Measurements from ENCODE around the gene KMO.
A peak's percentile ranks its signal among the peaks of the same experiment; 100 is the strongest.

Gene KMO

GRCh38 chr1:241630005-241630404 is 97.8 kb downstream of the KMO start:
- no peak for DNase-seq (ENCODE audit: low spot score)

GRCh38 chr1:241630476-241630875 is 98.3 kb downstream of the KMO start:
- no peak for DNase-seq (ENCODE audit: low spot score)

GRCh38 chr1:241630899-241631298 is 98.7 kb downstream of the KMO start:
- DNase-seq (ENCODE audit: low spot score), result no peak

- DNase-seq (ENCODE audit: low spot score), result no peak
Observed at GRCh38 chr1:241631674-241632073, 99.5 kb downstream of the KMO start.

GRCh38 chr1:241632987-241633386 is 100.8 kb downstream of the KMO start:
- DNase-seq (ENCODE audit: low spot score), result no peak

- no peak for DNase-seq (ENCODE audit: low spot score)
Observed at GRCh38 chr1:241635556-241636152, 103.5 kb downstream of the KMO start.

GRCh38 chr1:241636291-241636690 is 104.1 kb downstream of the KMO start:
- no peak for DNase-seq (ENCODE audit: low spot score)

- no peak for DNase-seq (ENCODE audit: low spot score)
Observed at GRCh38 chr1:241637046-241637590, 104.9 kb downstream of the KMO start.

DNA sequence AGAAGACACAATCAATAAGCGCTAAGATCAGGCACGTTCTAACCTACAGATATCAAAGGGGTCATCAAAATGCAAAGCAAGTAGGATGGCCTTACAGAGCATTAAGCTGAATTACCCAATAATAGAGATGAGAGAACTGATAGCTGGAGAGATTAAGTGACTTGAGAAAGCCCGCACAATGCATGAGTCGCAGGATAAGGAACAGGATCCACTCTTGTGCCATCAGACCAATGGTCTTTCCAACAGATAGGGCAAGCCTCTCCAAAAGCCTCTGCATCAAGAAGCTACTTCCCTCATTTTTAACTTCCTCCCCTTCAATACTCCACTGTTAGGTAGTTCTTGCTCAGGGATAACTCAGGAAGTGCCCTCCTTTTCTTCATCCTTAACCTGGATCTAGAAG is 105.4 kb downstream of the KMO start:
- DNase-seq (ENCODE audit: low spot score), result no peak

DNA sequence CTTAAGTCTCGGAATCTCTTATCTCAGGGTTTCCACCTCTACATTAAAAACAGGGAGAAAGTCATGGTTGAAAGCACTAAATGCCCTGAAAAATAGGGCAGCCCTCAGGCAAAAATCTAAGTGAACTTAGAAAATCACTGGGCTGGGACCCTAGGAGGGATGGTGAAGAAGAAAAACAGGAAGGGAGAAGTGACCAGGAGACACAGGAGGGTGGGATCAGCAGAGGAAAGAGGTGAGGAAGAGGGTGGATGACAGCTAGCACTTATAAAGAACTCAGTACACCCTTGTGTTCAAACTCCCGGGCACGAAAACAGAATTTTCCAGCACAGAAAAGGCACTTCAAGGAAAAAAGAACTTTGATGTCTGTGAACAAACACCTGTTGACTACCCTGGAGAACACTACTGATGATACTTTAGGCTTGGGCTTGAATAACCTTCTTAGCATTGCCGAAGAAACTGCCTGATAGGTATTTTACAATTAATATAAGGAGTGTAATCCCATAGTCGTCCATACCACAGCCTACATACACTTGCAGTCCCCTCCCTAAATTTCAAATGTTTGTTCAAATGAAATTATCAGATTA is 106.0 kb downstream of the KMO start:
- DNase-seq (ENCODE audit: low spot score), result no peak

GRCh38 chr1:241638909-241639622 is 106.9 kb downstream of the KMO start:
- DNase-seq (ENCODE audit: low spot score), result peak; percentile 22

DNA sequence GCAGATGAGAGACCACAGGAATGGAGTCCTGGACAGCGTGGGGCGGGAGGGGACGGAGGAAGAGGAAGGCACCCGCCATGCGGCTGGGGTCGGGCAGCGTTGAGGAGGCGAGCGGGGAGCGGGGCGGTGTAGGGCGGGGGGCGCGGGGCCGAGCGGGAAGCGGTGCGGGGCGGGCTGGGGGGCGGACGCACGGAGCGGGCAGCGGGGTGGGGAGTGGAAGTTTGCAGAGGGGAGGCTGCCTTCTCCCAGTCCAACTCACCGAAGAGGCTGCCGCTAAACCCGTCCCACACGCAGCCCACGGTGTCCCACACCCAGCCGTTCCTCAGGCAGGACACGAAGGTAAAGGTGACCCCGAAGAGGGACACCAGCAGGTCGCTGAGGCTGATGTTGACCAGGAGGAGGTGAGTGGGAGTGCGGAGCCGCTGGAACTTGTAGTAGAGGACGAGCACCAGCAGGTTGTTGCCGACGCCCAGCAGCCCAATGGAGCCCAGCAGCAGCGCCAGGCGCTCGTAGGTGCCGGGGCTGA is 107.5 kb downstream of the KMO start:
- no peak for DNase-seq (ENCODE audit: low spot score)

GRCh38 chr1:241640149-241640866 is 108.1 kb downstream of the KMO start, which contains the start of the genes CHML and OPN3:
TSS of gene CHML (minus strand) at chr1:241640369. CDS start at chr1:241635766, 4,603 bp downstream.
TSS of gene OPN3 (minus strand) at chr1:241640369. CDS start at chr1:241640254, 115 bp downstream.
- DNase-seq (ENCODE audit: low spot score), result peak; percentile 88

DNA sequence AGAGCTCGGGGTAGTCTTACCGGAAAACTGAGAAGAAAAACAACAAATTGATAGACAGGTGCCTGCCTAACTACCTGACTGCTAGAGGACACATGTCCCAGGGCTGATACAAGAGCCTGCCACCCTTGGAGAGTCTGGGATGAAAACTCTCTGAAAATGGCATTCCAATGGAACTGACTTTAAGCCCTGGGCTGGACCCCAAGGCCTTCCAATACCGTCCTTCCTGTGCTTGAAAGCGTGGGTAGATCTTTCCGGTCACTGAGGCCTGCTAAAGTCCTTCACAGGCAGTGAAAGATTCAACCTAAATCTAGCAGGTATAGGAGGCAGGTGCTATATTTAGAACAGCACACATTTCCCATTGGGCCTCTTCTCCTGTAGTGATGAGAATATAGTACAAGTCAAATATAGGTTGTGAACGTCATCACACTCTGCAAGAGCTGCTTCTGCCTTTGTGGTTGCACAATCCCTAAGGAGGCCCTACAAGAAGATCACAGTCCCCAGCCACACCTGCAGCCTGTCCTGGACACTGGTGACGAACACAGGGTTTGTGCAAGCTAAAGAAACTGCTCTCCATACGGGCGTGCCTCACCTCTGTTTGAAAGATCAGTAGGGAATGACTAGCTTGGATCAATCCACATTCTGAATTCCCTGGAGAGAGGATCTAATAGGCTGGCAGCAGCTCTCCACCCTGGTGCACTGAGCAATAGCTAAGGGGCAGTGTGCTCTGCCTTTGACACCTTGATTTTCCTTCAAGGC is 108.9 kb downstream of the KMO start:
- DNase-seq (ENCODE audit: low spot score), result no peak

- no peak for DNase-seq (ENCODE audit: low spot score)
Observed at GRCh38 chr1:241641773-241642592, 109.8 kb downstream of the KMO start.

GRCh38 chr1:241642593-241642944 is 110.4 kb downstream of the KMO start:
- no peak for DNase-seq (ENCODE audit: low spot score)

GRCh38 chr1:241644259-241644658 is 112.1 kb downstream of the KMO start:
- no peak for DNase-seq (ENCODE audit: low spot score)

DNA sequence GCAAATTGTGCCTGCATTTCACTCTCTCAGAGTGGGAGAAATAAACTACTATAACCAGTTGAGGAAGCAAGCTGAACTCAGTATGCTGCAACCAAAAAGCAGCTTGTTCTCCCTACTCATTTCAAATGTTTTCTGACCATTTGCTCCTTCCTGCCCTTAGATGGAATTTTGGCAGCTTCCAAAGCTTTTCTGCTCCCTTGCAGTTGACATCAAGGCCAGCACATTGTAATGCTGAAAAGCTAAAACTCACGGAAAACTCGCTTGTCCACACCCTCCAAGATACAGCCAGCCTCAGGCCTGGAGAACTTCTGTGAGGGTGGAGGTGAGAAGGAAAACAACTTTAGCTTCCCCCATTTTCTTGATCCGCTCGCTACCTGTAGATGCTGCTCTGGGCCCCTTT is 113.0 kb downstream of the KMO start:
- DNase-seq (ENCODE audit: low spot score), result no peak
